Activated CD4-positive, CD25-positive, alpha-beta regulatory T cell (primary cell): ENCODE data around the gene NUDT9.
"Not testable (repeated sequence)": the region's sequence is repeated elsewhere in the genome, so short reads cannot be mapped to it uniquely, and the experiment has no call there.

ENCODE experiments used
- DNase-seq, 4 experiments: peaks; one replicate each; lab custom pipeline; 2025; lab: John Stamatoyannopoulos, UW

NUDT9 gene

GRCh38 chr4:87462102-87462501 is 39.7 kb downstream of the NUDT9 start:
- DNase-seq, result no peak

- no peak for DNase-seq
These were observed 43.5 kb downstream of the NUDT9 start for GRCh38 chr4:87465739-87466366.

GRCh38 chr4:87469390-87469789 is 47.0 kb downstream of the NUDT9 start:
- DNase-seq, result no peak

- DNase-seq, result no peak
These were observed 54.6 kb downstream of the NUDT9 start for GRCh38 chr4:87476934-87477333.

DNA sequence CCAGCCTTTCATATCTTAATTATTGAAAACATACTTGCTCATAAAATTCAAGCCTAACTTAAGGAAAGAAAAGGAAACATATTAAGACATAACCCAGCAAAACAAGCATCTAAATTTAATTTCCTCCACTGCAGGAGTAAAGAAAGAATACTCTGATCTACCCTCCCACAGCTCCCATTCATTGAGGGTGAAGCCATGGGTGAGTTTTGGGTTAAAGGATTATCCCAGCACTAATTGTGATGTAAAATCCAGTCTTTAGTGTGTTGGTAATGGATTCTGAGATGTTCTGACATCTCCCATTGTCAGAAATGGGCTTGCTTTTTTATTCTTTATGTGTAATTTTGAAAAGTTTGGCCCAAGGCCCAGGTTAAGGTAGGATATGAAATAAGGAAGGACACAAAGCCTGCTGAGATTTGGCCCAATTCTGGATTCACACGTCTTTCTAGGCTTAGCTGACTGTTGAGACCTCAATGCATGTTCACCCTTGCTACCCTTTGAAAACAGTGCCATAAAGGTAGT is 56.4 kb downstream of the NUDT9 start:
- DNase-seq, result no peak

- no peak for DNase-seq
These were observed 59.0 kb downstream of the NUDT9 start for GRCh38 chr4:87481377-87481776.

DNA sequence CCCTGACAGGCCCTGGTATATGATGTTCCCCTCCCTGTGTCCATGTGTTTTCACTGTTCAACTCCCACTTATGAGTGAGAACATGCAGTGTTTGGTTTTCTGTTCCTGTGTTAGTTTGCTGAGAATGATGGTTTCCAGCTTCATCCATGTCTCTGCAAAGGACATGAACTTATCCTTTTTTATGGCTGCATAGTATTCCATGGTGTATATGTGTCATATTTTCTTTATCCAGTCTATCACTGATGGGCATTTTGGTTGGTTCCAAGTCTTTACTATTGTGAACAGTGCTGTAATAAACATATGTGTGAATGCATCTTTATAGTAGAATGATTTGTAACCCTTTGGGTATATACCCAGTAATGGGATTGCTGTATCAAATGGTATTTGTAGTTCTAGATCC is 60.9 kb downstream of the NUDT9 start:
- not testable (repeated sequence) for DNase-seq

- DNase-seq, result not testable (repeated sequence)
These were observed 66.3 kb downstream of the NUDT9 start for GRCh38 chr4:87488666-87489065.

- no peak for DNase-seq
These were observed 67.3 kb downstream of the NUDT9 start for GRCh38 chr4:87489678-87490077.

DNA sequence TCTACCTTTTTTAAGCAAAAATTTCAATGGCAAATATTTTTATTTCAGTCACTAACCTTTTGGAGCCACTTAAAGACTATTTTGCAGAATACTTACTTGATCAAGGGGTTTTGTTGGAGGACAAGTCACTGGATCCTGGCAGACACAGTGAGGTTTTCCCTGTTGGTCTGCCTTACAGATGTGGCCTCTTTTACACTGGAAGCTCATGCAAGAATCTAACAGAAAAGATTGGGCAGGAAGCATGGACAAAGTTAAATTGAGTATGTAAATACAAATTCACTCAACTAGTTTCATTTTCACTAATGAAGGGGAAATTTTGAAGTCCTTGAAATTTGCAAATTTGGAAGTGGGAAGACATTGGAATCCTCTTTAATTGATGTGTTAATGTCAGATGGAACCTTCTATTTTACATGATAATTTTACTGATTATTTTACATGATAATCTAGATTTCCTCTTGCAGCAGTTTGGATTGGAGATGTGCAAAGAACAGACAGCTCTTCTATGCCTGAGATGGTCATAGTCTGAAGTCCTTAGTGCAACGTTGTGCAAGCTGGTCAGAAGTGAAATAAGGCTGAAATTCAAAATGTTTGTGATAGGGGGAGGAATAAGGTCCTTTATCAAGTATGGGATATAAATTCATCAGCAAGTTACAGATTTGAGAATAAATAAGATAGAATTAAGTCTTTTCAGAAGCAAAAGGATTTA is 68.4 kb downstream of the NUDT9 start:
- no peak for DNase-seq

GRCh38 chr4:87491436-87491835 is 69.1 kb downstream of the NUDT9 start:
- DNase-seq, result no peak

DNA sequence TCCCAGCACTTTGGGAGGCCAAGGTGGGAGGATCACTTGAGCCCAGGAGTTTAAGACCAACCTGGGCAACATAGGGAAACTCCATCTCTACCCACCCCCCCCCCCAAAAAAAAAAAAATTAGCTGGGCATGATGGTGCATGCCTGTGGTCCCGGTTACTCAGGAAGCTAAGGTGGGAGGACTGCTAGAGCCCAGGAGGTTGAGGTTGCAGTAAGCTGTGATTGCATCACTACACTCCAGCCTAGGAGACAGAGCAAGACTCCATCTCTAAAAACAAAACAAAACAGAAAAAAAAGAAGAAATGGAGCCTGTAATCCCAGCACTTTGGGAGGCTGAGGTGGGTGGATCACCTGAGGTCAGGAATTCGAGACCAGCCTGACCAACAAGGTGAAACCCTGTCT is 69.5 kb downstream of the NUDT9 start:
- DNase-seq, result not testable (repeated sequence)

DNA sequence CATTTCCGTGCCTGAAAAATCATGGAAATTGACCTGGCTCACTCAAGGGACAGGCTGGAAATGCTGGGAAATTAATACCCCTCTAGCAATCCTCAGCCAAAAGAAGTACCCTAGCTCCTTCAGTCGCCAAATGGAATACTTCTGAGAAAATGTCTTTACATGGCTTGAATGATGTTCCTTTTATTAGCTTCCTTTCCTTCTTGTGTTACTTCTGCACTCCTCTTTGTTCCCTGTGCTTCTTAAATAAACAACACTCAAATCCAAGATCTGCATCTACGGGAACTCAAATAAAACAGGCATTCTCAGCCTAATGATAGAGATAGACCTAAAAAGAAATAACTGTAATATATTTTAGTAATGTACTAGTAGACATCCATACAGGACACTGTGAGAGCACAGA is 70.7 kb downstream of the NUDT9 start:
- DNase-seq, result no peak

- DNase-seq, result no peak
These were observed 74.8 kb downstream of the NUDT9 start for GRCh38 chr4:87497159-87497558.

DNA sequence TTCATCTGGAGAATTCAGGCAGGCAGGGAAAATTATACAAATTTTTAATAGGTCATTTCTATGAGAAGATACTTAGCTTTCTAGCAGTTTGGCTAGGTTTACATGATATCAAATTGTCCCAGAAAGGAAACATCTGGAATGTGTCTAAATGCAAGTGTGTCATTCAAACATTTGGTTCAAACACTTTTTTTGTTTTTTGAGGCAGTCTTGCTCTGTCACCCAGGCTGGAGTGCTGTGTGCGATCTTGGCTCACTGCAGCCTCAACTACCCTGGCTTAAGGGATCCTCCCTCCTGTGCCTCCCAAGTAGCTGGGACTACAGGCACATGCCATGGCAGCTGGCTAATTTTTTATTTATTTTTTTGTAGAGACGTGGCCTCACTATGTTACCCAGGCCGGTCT is 75.2 kb downstream of the NUDT9 start:
- no peak for DNase-seq

DNA sequence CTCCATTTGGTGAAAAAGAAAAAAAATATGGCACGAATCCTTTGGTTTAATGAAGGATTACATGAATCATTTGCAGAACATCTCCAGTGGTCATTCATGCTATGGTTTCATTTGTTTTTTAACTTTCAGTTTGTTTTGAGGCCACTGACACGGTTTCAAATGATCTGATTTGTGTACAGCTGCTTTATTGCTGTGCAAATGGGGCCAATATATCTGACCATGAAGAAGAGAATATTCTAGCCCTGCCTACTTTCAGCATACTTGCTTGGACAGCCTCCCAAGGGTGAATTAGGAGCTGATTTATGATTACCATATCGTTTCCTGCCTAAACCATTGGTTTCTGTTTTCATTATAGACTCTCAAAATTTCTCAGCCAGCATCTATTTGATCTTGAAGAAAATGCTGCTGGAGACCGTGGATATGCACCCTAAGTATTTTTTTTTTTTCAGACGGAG is 76.1 kb downstream of the NUDT9 start:
- DNase-seq, result no peak

DNA sequence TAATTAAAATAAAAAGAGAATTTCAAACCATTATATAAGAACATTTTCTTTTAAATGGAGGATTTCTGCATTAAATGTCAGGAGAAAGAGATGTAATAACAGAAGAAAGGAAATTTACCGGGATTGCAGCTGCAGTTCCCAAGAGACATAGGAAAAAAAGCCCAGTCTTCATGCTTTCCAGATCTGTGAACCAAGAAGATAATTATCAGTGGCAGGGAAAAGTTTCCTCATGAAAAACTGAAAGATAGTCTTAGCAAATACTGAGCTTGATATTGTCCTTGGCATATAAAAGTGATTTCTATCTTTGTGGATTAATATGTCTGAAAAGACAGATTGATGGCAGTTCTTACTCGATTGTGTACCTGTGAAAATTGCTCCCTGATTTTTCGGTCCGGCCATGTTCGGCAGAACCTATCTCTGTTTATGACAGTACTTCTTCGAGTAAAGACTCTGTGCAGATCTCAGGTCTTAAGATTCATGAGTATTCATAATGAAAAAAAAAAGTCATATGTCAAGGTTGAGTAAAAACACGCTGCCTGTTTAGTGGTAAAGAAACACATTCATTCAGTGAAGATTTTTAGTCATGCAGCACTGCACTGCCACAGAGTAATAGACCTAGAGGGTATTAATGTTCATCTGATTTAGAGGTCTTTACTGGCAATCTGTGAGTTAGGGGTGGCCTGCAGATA is 77.2 kb downstream of the NUDT9 start:
- DNase-seq, result no peak

- DNase-seq, result no peak
These were observed 77.7 kb downstream of the NUDT9 start for GRCh38 chr4:87500092-87500462.

GRCh38 chr4:87502580-87503238 is 80.3 kb downstream of the NUDT9 start:
- no peak for DNase-seq

GRCh38 chr4:87505862-87506261 is 83.5 kb downstream of the NUDT9 start:
- DNase-seq, result no peak

DNA sequence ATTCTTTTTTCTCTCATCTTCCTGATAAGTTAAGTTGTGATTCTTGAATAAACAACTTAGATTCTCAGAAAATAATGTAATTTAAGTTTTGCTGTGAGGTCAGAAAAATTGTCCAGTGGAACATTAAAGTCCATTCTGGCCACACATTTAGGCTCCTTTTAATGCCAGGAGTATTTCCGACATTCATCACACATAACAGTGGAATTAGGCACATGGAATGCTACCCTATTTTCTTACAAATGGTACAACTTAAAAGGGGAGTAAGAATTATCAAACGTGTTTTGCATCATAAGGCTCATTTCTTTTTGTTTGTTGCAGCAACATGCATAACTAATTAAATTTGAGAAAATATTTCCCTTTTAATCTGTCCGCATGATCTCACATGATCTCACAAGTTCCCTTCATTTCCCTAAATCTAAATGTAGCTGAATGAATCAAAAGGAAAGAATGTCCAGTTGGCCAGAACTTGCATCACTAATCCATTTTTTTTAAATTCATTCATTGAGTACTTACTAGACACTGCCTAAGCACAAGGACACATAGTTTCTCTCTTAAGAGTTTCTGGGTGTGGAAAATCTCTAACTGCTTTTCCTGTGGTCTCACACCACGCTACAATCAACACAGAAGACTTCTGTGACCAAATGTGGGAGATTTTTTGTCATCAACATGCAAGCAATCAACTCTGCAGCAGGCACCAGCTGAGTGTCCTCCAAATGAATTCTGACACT is 84.8 kb downstream of the NUDT9 start:
- no peak for DNase-seq
